ENCODE data around the gene LUC7L. TPM values are rescaled to one million over a fixed set of nuclear protein-coding genes. Genes with fewer than 3 reads are reported as not detected.

Gene LUC7L
- total RNA-seq, 1 donor from 2014 or later: 203 TPM

DNA sequence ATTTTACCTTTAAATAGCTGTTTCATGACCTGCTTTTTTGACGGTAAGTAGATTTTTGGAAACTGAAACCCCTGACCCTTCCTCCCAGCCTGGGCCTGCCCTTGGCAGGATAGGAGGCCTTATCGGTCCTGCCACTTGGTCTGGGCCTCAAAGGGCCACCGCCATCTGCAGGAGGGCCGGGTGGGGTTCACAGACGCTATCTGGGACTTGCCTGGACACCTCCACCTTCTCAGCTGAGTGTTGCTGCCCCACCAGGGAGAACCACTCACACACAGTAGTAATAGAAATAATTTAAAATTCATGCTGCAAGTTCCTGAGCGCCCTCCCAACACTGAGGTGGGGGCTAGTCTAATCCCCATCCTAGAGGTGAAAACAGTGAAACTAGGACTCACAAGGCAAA, 86.2 kb downstream of the LUC7L start:
- H3K4me3 Mint-ChIP-seq: no peak overlapping the region
- no peak overlapping the region for H3K27ac Mint-ChIP-seq

GRCh38 chr16:142405-142967, 86.8 kb downstream of the LUC7L start:
- H3K9me3 Mint-ChIP-seq: no peaks in the 10 kb centered on the region
- no peak for DNase-seq (ENCODE audit: low spot score in 2 of 2, unreplicated experiment in 2 of 2)
- H3K36me3 Mint-ChIP-seq: no peaks in the 10 kb centered on the region
- no peak overlapping the region for H3K27ac Mint-ChIP-seq
- H3K4me3 Mint-ChIP-seq: no peak overlapping the region
- TF ChIP-seq, protein P1, sequence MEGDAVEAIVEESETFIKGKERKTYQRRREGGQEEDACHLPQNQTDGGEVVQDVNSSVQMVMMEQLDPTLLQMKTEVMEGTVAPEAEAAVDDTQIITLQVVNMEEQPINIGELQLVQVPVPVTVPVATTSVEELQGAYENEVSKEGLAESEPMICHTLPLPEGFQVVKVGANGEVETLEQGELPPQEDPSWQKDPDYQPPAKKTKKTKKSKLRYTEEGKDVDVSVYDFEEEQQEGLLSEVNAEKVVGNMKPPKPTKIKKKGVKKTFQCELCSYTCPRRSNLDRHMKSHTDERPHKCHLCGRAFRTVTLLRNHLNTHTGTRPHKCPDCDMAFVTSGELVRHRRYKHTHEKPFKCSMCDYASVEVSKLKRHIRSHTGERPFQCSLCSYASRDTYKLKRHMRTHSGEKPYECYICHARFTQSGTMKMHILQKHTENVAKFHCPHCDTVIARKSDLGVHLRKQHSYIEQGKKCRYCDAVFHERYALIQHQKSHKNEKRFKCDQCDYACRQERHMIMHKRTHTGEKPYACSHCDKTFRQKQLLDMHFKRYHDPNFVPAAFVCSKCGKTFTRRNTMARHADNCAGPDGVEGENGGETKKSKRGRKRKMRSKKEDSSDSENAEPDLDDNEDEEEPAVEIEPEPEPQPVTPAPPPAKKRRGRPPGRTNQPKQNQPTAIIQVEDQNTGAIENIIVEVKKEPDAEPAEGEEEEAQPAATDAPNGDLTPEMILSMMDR (IDR thresholded peaks at IDR 0.05; ENCODE audit: unreplicated experiment): no peak
- H3K4me1 Mint-ChIP-seq: peaks cover 7% of the 10 kb centered on the region
- peaks cover 4% of the 10 kb centered on the region for H3K27me3 Mint-ChIP-seq (ENCODE audit: low read depth)

More for the DNA sequence above, 86.2 kb downstream of the LUC7L start:
- Mint-ChIP-seq H3K27me3 (ENCODE audit: low read depth) (peaks cover 4% of the 10 kb centered on the region), H3K4me1 (peaks cover 5% of the 10 kb centered on the region), H3K36me3 (no peaks in the 10 kb centered on the region), H3K9me3 (no peaks in the 10 kb centered on the region)
- TF ChIP-seq, protein P1 (IDR thresholded peaks at IDR 0.05; ENCODE audit: unreplicated experiment): no peak
- DNase-seq (ENCODE audit: low spot score in 2 of 2, unreplicated experiment in 2 of 2): no peak

DNA sequence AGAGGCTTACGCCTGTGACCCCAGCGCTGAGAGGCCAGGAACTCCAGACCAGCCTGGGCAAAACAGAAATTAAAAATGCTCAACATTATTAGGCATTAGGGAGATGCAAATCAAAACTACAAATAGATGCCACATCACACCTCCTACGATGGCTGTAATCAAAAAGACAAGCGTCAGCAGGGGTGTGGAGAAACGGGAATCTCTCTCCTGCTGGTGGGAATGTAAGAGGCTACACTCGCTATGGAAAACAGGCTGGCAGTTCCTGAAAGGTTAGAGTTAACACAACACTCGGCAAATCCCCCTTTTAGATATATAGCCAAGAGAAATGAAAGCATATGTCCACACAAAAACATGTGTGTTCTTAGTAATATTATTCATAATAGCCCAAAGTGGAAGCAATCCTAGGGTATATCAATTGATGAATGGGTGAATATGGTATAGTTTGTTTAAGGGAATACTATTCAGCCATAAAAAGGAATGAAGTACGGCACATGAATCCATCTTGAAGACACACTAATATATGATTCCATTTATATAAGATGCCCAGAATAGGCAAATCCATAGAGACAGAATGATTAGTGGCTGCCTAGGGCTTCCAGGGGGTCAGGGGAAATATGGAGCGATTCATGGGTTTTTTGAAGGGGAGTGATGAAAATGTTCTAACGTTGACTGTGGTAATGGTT, 88.9 kb downstream of the LUC7L start:
- TF ChIP-seq, protein P1 (IDR thresholded peaks at IDR 0.05; ENCODE audit: unreplicated experiment): no peak
- H3K27ac Mint-ChIP-seq: no peak overlapping the region
- H3K9me3 Mint-ChIP-seq: no peaks in the 10 kb centered on the region
- H3K27me3 Mint-ChIP-seq (ENCODE audit: low read depth): peaks cover 4% of the 10 kb centered on the region
- H3K4me1 Mint-ChIP-seq: peaks cover 12% of the 10 kb centered on the region
- peaks cover 4% of the 10 kb centered on the region for H3K36me3 Mint-ChIP-seq
- H3K4me3 Mint-ChIP-seq: peak overlapping the region; percentile 60
- DNase-seq (ENCODE audit: low spot score in 2 of 2, unreplicated experiment in 2 of 2): no peak

Other genes with a start within 250 kb of the LUC7L start
- 8.7 to 9.2 TPM (median 9.1 TPM) in 3 replicates for gene POLR3K, start 175.8 kb downstream of the LUC7L start, total RNA-seq
- 33.1 to 34.8 TPM (median 33.9 TPM) in 3 replicates for gene SNRNP25, start 175.6 kb downstream of the LUC7L start, total RNA-seq
- gene RHBDF1, start 156.8 kb downstream of the LUC7L start, total RNA-seq: 73.5 to 81.2 TPM (median 73.5 TPM) in 3 replicates
- 43.4 to 44.7 TPM (median 44.2 TPM) in 3 replicates for gene MPG, start 151.2 kb downstream of the LUC7L start, total RNA-seq
- gene NPRL3, start 90.8 kb downstream of the LUC7L start, total RNA-seq: 43.5 to 45.8 TPM (median 44.5 TPM) in 3 replicates
- not detected in 3 replicates for gene HBZ, start 76.8 kb downstream of the LUC7L start, total RNA-seq
- gene HBM, start 63.5 kb downstream of the LUC7L start, total RNA-seq: not detected in 3 replicates
- not detected in 3 replicates for gene HBA2, start 56.6 kb downstream of the LUC7L start, total RNA-seq
- gene HBA1, start 52.8 kb downstream of the LUC7L start, total RNA-seq: not detected in 3 replicates
- gene HBQ1, start 49.0 kb downstream of the LUC7L start, total RNA-seq: 0.60 to 1.1 TPM (median 0.91 TPM) in 3 replicates
- 133 to 137 TPM (median 137 TPM) in 3 replicates for gene FAM234A, start 5.4 kb upstream of the LUC7L start, total RNA-seq
- gene RGS11, start 46.5 kb upstream of the LUC7L start, total RNA-seq: 3.4 to 4.0 TPM (median 3.5 TPM) in 3 replicates
- gene ARHGDIG, start 51.1 kb upstream of the LUC7L start, total RNA-seq: 3.6 to 4.8 TPM (median 4.7 TPM) in 3 replicates
- 2.1 to 3.3 TPM (median 2.7 TPM) in 3 replicates for gene PDIA2, start 53.7 kb upstream of the LUC7L start, total RNA-seq
- 31.1 to 34.0 TPM (median 33.2 TPM) in 3 replicates for gene AXIN1, start 123.3 kb upstream of the LUC7L start, total RNA-seq
- 75.3 to 75.9 TPM (median 75.9 TPM) in 3 replicates for gene MRPL28, start 141.1 kb upstream of the LUC7L start, total RNA-seq
- gene PGAP6, start 152.5 kb upstream of the LUC7L start, total RNA-seq: 48.6 to 51.4 TPM (median 49.0 TPM) in 3 replicates
- gene NME4, start 167.8 kb upstream of the LUC7L start, total RNA-seq: 252 to 258 TPM (median 253 TPM) in 3 replicates
- 29.3 to 35.4 TPM (median 31.2 TPM) in 3 replicates for gene DECR2, start 172.4 kb upstream of the LUC7L start, total RNA-seq
- gene RAB11FIP3, start 196.2 kb upstream of the LUC7L start, total RNA-seq: 53.9 to 68.8 TPM (median 59.7 TPM) in 3 replicates

All from mesothelial cell of epicardium (in vitro differentiated cells).